Trophoblast cell (in vitro differentiated cells and primary cell): Measurements from ENCODE around the gene TPX2.

Experiments
- DNase-seq, 2 donors: peaks; one replicate each; pipeline ENCODE4 v3.0.0-alpha.2; 2016
- H2AFZ ChIP-seq: 2 replicates; pipeline ENCODE4 v1.6.1; 2013; ENCODE audit warnings: low read length, moderate library complexity, mild to moderate bottlenecking; ENCODE audit not compliant: insufficient read depth, poor library complexity
- H2AK5ac ChIP-seq: 2 replicates; pipeline ENCODE4 v1.6.1; 2013; ENCODE audit warnings: mild to moderate bottlenecking, low read length
- H2BK120ac ChIP-seq: 2 replicates; pipeline ENCODE4 v1.6.1; 2013; ENCODE audit warnings: low read length, mild to moderate bottlenecking, moderate library complexity; ENCODE audit not compliant: insufficient read depth, poor library complexity
- H2BK12ac ChIP-seq: 2 replicates; pipeline ENCODE4 v1.6.1; 2013; ENCODE audit warnings: mild to moderate bottlenecking, low read length, moderate library complexity
- H2BK5ac ChIP-seq: 2 replicates; pipeline ENCODE4 v1.6.1; 2013; ENCODE audit warnings: low read length, low read depth, moderate library complexity, mild to moderate bottlenecking; ENCODE audit not compliant: poor library complexity
- H3K14ac ChIP-seq: 2 replicates; pipeline ENCODE4 v1.6.1; 2013; ENCODE audit warnings: mild to moderate bottlenecking, low read length
- H3K18ac ChIP-seq: 2 replicates; pipeline ENCODE4 v1.6.1; 2013; ENCODE audit warnings: mild to moderate bottlenecking, low read length
- H3K23ac ChIP-seq: 2 replicates; pipeline ENCODE4 v1.6.1; 2013; ENCODE audit warnings: low read length
- H3K27ac ChIP-seq: 2 replicates; pipeline ENCODE4 v1.5.1; 2013; ENCODE audit warnings: low read depth, mild to moderate bottlenecking, inconsistent platforms, low read length, moderate library complexity
- H3K27me3 ChIP-seq: 2 replicates; pipeline ENCODE4 v1.6.1; 2013; ENCODE audit warnings: inconsistent platforms, mild to moderate bottlenecking, low read length, moderate library complexity; ENCODE audit not compliant: insufficient read depth
- H3K36me3 ChIP-seq, 2 experiments: 1 replicate in 1 of 2; 2 replicates in 1 of 2; pipeline ENCODE4 v1.6.1; 2013; ENCODE audit warnings: low read length in 2 of 2, mild to moderate bottlenecking in 2 of 2, moderate library complexity in 1 of 2; ENCODE audit not compliant: insufficient read depth in 2 of 2, control insufficient read depth in 1 of 2
- H3K4ac ChIP-seq: 2 replicates; pipeline ENCODE4 v1.6.1; 2013; ENCODE audit warnings: low read depth, mild to moderate bottlenecking, low read length, moderate library complexity
- H3K4me1 ChIP-seq, 2 experiments: 1 replicate in 1 of 2; 2 replicates in 1 of 2; pipeline ENCODE4 v1.6.1; 2013; ENCODE audit warnings: low read length in 2 of 2, mild to moderate bottlenecking in 2 of 2, moderate library complexity in 1 of 2; ENCODE audit not compliant: insufficient read depth in 2 of 2, control insufficient read depth in 1 of 2
- H3K4me2 ChIP-seq: 2 replicates; pipeline ENCODE4 v1.6.1; 2013; ENCODE audit warnings: inconsistent platforms, mild to moderate bottlenecking, low read length, moderate library complexity
- H3K4me3 ChIP-seq: 2 replicates; pipeline ENCODE4 v1.5.1; 2013; ENCODE audit warnings: mild to moderate bottlenecking, low read depth, low read length, inconsistent platforms
- H3K79me1 ChIP-seq: one replicate; pipeline ENCODE4 v1.6.1; 2013; ENCODE audit warnings: low read length
- H3K79me2 ChIP-seq: 2 replicates; pipeline ENCODE4 v1.6.1; 2013; ENCODE audit warnings: low read length, mild to moderate bottlenecking; ENCODE audit not compliant: control insufficient read depth, insufficient read depth, poor library complexity
- H3K9ac ChIP-seq: 2 replicates; pipeline ENCODE4 v1.6.1; 2013; ENCODE audit warnings: mild to moderate bottlenecking, low read length
- H3K9me3 ChIP-seq: 2 replicates; pipeline ENCODE4 v1.6.1; 2013; ENCODE audit warnings: low read depth, mild to moderate bottlenecking, control low read depth, inconsistent platforms, low read length; ENCODE audit not compliant: insufficient read depth
- H4K12ac ChIP-seq: 2 replicates; pipeline ENCODE4 v1.6.1; 2013; ENCODE audit warnings: low read depth, mild to moderate bottlenecking, low read length, moderate library complexity
- H4K8ac ChIP-seq: 2 replicates; pipeline ENCODE4 v1.6.1; 2013; ENCODE audit warnings: low read depth, mild to moderate bottlenecking, low read length, moderate library complexity
- H4K91ac ChIP-seq: one replicate; pipeline ENCODE4 v1.6.1; 2013; ENCODE audit warnings: low read depth, mild to moderate bottlenecking, low read length, moderate library complexity
- WGBS: extraction: QIAGEN DNeasy Blood & Tissue Kit; methylation state at CpG from one replicate; pipeline ENCODE4 v1.1.7; 2013; ENCODE audit warnings: missing lambda C conversion rate; ENCODE audit not compliant: insufficient read length, insufficient coverage; ENCODE audit errors: extremely low coverage; 5-methylcytosine and 5-hydroxymethylcytosine counted together

Gene TPX2

GRCh38 chr20:31818376-31818908 lies 79.4 kb downstream of the TPX2 start:
- no peak overlapping the region for H3K4me2 ChIP-seq
- H3K79me1 ChIP-seq = no peaks in the 10 kb centered on the region
- H3K4me1 ChIP-seq = peaks cover 0 to 3% of the 10 kb centered on the region in 2 experiments
- H2BK120ac ChIP-seq = no peak overlapping the region
- H3K9me3 ChIP-seq = no peaks in the 10 kb centered on the region
- no peak overlapping the region for H4K91ac ChIP-seq
- no peak overlapping the region for H4K12ac ChIP-seq
- no peak overlapping the region for H3K14ac ChIP-seq
- no peak overlapping the region for H3K4ac ChIP-seq
- no peak overlapping the region for H2AK5ac ChIP-seq
- WGBS = no CpG with 5 or more reads among the region's 8 CpGs
- no peaks in the 10 kb centered on the region for H3K27me3 ChIP-seq
- no peak overlapping the region for H3K4me3 ChIP-seq
- H3K9ac ChIP-seq = no peak overlapping the region
- no peak overlapping the region for H4K8ac ChIP-seq
- no peak for DNase-seq
- H3K79me2 ChIP-seq = no peaks in the 10 kb centered on the region
- H2BK5ac ChIP-seq = no peak overlapping the region
- no peak overlapping the region for H3K27ac ChIP-seq
- no peak overlapping the region for H2BK12ac ChIP-seq
- no peak overlapping the region for H3K18ac ChIP-seq
- no peak overlapping the region for H2AFZ ChIP-seq
- no peaks in the 10 kb centered on the region for H3K36me3 ChIP-seq
- H3K23ac ChIP-seq = no peak overlapping the region

- no peak within 1 kb of the TSS for H3K23ac ChIP-seq
- WGBS = no CpG with 5 or more reads among the region's 16 CpGs
- H4K12ac ChIP-seq = no peak within 1 kb of the TSS
- no peak within 1 kb of the TSS for H2AFZ ChIP-seq
- H3K14ac ChIP-seq = no peak within 1 kb of the TSS
- H3K18ac ChIP-seq = no peak within 1 kb of the TSS
- no peak within 1 kb of the TSS for H2AK5ac ChIP-seq
- H3K27ac ChIP-seq = no peak within 1 kb of the TSS
- H3K9me3 ChIP-seq = no peaks in the 10 kb centered on the region
- no peak within 1 kb of the TSS for H3K4me2 ChIP-seq
- no peaks in the 10 kb centered on the region for H3K36me3 ChIP-seq
- H3K9ac ChIP-seq = no peak within 1 kb of the TSS
- H3K4me1 ChIP-seq = peaks cover 0 to 3% of the 10 kb centered on the region in 2 experiments
- DNase-seq = no peak
- no peak within 1 kb of the TSS for H3K4me3 ChIP-seq
- no peak within 1 kb of the TSS for H2BK120ac ChIP-seq
- H3K79me2 ChIP-seq = no peaks in the 10 kb centered on the region
- no peaks in the 10 kb centered on the region for H3K79me1 ChIP-seq
- H2BK5ac ChIP-seq = no peak within 1 kb of the TSS
- no peak within 1 kb of the TSS for H2BK12ac ChIP-seq
- H3K27me3 ChIP-seq = no peaks in the 10 kb centered on the region
- H3K4ac ChIP-seq = no peak within 1 kb of the TSS
- no peak within 1 kb of the TSS for H4K8ac ChIP-seq
- no peak within 1 kb of the TSS for H4K91ac ChIP-seq
These were observed 80.1 kb downstream of the TPX2 start, which contains the start of gene MYLK2 for GRCh38 chr20:31819083-31819784. Gene MYLK2 (plus strand): TSS chr20:31819356. CDS start chr20:31819581, 225 bp downstream.

GRCh38 chr20:31820228-31820627 lies 81.1 kb downstream of the TPX2 start:
- Histone ChIP-seq H3K4me2 (no peak overlapping the region), H3K27me3 (no peaks in the 10 kb centered on the region), H2AK5ac (no peak overlapping the region), H2BK120ac (no peak overlapping the region), H3K4me1 (peaks cover 0 to 3% of the 10 kb centered on the region in 2 experiments), H3K4me3 (no peak overlapping the region), H4K8ac (no peak overlapping the region), H3K18ac (no peak overlapping the region), H2BK12ac (no peak overlapping the region), H3K14ac (no peak overlapping the region), H3K23ac (no peak overlapping the region), H2AFZ (no peak overlapping the region), H3K36me3 (no peaks in the 10 kb centered on the region), H2BK5ac (no peak overlapping the region), H3K9ac (no peak overlapping the region), H3K4ac (no peak overlapping the region), H3K27ac (no peak overlapping the region), H4K91ac (no peak overlapping the region), H3K9me3 (no peaks in the 10 kb centered on the region), H3K79me2 (no peaks in the 10 kb centered on the region), H3K79me1 (no peaks in the 10 kb centered on the region), H4K12ac (no peak overlapping the region)
- DNase-seq = no peak
- WGBS = no CpG with 5 or more reads among the region's 6 CpGs

GRCh38 chr20:31821427-31821826 lies 82.3 kb downstream of the TPX2 start:
- H3K23ac ChIP-seq = no peak overlapping the region
- no peak overlapping the region for H3K4ac ChIP-seq
- H3K18ac ChIP-seq = no peak overlapping the region
- DNase-seq = no peak
- H3K27ac ChIP-seq = no peak overlapping the region
- no peak overlapping the region for H2AFZ ChIP-seq
- H3K9ac ChIP-seq = no peak overlapping the region
- no peak overlapping the region for H3K4me3 ChIP-seq
- no CpG with 5 or more reads among the region's 5 CpGs for WGBS
- H4K91ac ChIP-seq = no peak overlapping the region
- no peak overlapping the region for H2BK12ac ChIP-seq
- H3K36me3 ChIP-seq = no peaks in the 10 kb centered on the region
- no peak overlapping the region for H3K14ac ChIP-seq
- peaks cover 0 to 3% of the 10 kb centered on the region in 2 experiments for H3K4me1 ChIP-seq
- H3K9me3 ChIP-seq = no peaks in the 10 kb centered on the region
- H3K79me1 ChIP-seq = no peaks in the 10 kb centered on the region
- H3K79me2 ChIP-seq = no peaks in the 10 kb centered on the region
- H3K27me3 ChIP-seq = no peaks in the 10 kb centered on the region
- no peak overlapping the region for H3K4me2 ChIP-seq
- no peak overlapping the region for H2AK5ac ChIP-seq
- H4K8ac ChIP-seq = no peak overlapping the region
- H2BK120ac ChIP-seq = no peak overlapping the region
- no peak overlapping the region for H2BK5ac ChIP-seq
- no peak overlapping the region for H4K12ac ChIP-seq
